Spinal cord (tissue), 10 donors: ENCODE measurements around the gene MGMT. TPM values are rescaled to one million over a fixed set of nuclear protein-coding genes. Genes with fewer than 3 reads are reported as not detected.

Source experiments
- DNase-seq, 6 donors: peaks; one replicate each; pipeline versions ENCODE4 v3.0.0 to v3.0.0-alpha.2; 2013 to 2015; ENCODE audit warnings: low spot score in 6 of 6, low read depth in 4 of 6
- H3K27ac ChIP-seq: one replicate; pipeline ENCODE4 v1.5.1; 2013; ENCODE audit warnings: low read depth, low read length, control low read depth
- H3K27me3 ChIP-seq: one replicate; pipeline ENCODE4 v1.6.1; 2013; ENCODE audit warnings: low read length; ENCODE audit not compliant: control insufficient read depth, insufficient read depth
- H3K36me3 ChIP-seq: one replicate; pipeline ENCODE4 v1.6.1; 2013; ENCODE audit warnings: low read length; ENCODE audit not compliant: control insufficient read depth, insufficient read depth
- H3K4me1 ChIP-seq: one replicate; pipeline ENCODE4 v1.6.1; 2013; ENCODE audit warnings: low read length; ENCODE audit not compliant: control insufficient read depth, insufficient read depth
- H3K4me3 ChIP-seq: one replicate; pipeline ENCODE4 v1.5.1; 2013; ENCODE audit warnings: low read depth, low read length, control low read depth
- H3K9me3 ChIP-seq: one replicate; pipeline ENCODE4 v1.6.1; 2013; ENCODE audit warnings: low read length; ENCODE audit not compliant: control insufficient read depth, insufficient read depth
- WGBS: methylation state at CpG from one replicate; pipeline ENCODE4 v1.1.5; 2013; ENCODE audit warnings: missing lambda C conversion rate; ENCODE audit not compliant: insufficient coverage; 5-methylcytosine and 5-hydroxymethylcytosine counted together
- polyA plus RNA-seq, 2 donors: library from polyadenylated mRNA; unstranded; fragments of 120-200 nt; gene quantifications; one replicate each; pipeline ENCODE4 v1.2.1, GENCODE V29; 2013; ENCODE audit not compliant: insufficient read length in 2 of 2
- total RNA-seq, 2 donors: library from RNA; depleted of rRNA in 1 of 2; stranded (reverse); fragments of 120-200 nt in 1 of 2; fragments of >200 nt in 1 of 2; gene quantifications; one replicate each; pipeline versions ENCODE4 v1.2.3 to v1.2.4, GENCODE V29; 2013 to 2014
- donor health status: healthy.

The MGMT gene
- total and polyA plus RNA-seq, 4 donors = 10.4 to 31.9 (median 13.7) TPM

GRCh38 chr10:129486805-129487204 is 19.8 kb downstream of the MGMT start:
- no peaks in the 10 kb centered on the region for H3K36me3 ChIP-seq
- no peak for DNase-seq
- no peak overlapping the region for H3K4me3 ChIP-seq
- no CpG with 5 or more reads among the region's 3 CpGs for WGBS
- no peaks in the 10 kb centered on the region for H3K4me1 ChIP-seq
- no peaks in the 10 kb centered on the region for H3K27me3 ChIP-seq
- H3K9me3 ChIP-seq = peaks cover 24% of the 10 kb centered on the region
- H3K27ac ChIP-seq = no peak overlapping the region

- no peak overlapping the region for H3K4me3 ChIP-seq
- no peak for DNase-seq
- no CpG with 5 or more reads among the region's 5 CpGs for WGBS
These were observed 24.2 kb downstream of the MGMT start for GRCh38 chr10:129491123-129491734.

DNA sequence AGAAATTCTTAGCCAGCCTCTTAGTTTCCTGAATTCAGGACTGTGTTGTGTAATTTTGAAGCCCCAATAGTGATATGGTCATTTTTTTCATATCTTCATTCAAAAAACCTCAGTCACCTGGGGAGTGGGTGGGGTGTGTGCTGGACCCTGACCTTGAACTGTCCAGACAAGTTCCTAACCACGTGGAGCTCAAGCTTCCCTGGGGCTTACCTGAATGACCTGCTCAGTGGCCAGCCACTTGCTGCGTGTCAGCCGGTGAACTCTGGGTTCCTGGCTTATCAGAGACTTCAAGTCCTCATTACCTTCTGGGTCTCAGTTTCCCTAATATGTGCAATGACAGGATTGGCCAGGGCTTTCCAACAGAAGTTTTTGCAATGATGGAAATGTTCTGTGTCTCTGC is 27.1 kb downstream of the MGMT start:
- Histone ChIP-seq H3K9me3 (peaks cover 19% of the 10 kb centered on the region), H3K27ac (no peak overlapping the region), H3K27me3 (no peaks in the 10 kb centered on the region), H3K4me1 (peaks cover 4% of the 10 kb centered on the region), H3K36me3 (no peaks in the 10 kb centered on the region), H3K4me3 (no peak overlapping the region)
- 90% methylated on average over 3 of the region's 3 CpGs for WGBS
- DNase-seq = no peak

More at GRCh38 chr10:129491123-129491734, 24.2 kb downstream of the MGMT start:
- no peaks in the 10 kb centered on the region for H3K36me3 ChIP-seq
- H3K27ac ChIP-seq = no peak overlapping the region
- peaks cover 4% of the 10 kb centered on the region for H3K4me1 ChIP-seq
- H3K9me3 ChIP-seq = peaks cover 16% of the 10 kb centered on the region
- H3K27me3 ChIP-seq = no peaks in the 10 kb centered on the region

DNA sequence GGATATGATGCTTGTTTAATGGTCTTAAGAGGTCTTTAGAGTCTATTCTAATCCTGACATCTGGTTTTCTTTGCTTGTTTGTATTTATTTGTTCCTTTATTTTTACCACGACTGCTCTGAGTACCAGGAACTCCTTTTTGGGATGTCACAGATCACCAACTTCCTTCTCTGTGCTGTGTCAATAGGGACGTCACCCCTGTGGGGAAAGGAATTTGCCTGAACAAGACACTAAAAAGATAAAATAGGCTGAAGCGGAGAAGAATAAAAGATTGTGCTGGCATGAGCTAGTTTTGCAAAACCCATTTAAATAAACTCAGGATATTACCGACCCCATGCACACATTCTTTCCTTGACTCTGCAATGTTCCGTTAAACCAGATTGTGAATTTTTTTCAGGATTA is 27.7 kb downstream of the MGMT start:
- H3K27ac ChIP-seq = no peak overlapping the region
- WGBS = no CpG with 5 or more reads among the region's 5 CpGs

GRCh38 chr10:129495256-129495655 is 28.2 kb downstream of the MGMT start:
- peaks cover 17% of the 10 kb centered on the region for H3K9me3 ChIP-seq
- H3K27ac ChIP-seq = no peak overlapping the region
- H3K4me3 ChIP-seq = no peak overlapping the region
- no peaks in the 10 kb centered on the region for H3K36me3 ChIP-seq
- peaks cover 4% of the 10 kb centered on the region for H3K4me1 ChIP-seq
- no peak for DNase-seq
- H3K27me3 ChIP-seq = no peaks in the 10 kb centered on the region
- WGBS = 63% methylated on average over 4 of the region's 6 CpGs

More for the DNA sequence above, 27.7 kb downstream of the MGMT start:
- no peak overlapping the region for H3K4me3 ChIP-seq
- H3K27me3 ChIP-seq = no peaks in the 10 kb centered on the region
- DNase-seq = peak in 1 of 6 donors; percentile 54
- H3K4me1 ChIP-seq = peaks cover 4% of the 10 kb centered on the region
- H3K9me3 ChIP-seq = peaks cover 19% of the 10 kb centered on the region
- no peaks in the 10 kb centered on the region for H3K36me3 ChIP-seq

- WGBS = 57% methylated on average over 5 of the region's 8 CpGs
These were observed 28.7 kb downstream of the MGMT start for GRCh38 chr10:129495698-129496097.

DNA sequence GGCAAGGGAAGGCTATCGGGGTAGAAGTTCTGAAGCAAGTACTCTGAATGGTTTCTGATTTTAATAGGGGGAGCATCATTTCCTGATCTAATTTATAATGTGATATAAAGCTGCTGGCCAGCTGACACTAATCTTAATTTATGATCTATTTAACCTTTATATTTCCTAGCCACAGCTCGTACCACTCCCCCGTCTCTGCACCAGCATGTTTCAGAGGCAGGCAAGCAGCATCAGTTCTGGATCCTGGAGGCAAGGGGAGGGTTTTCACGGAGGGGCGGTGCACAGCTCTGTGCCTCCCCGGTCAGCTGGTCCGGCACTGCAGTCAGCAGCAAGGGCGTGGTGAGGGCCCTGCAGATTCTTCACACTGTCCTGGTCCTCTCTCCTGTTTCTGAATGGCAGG is 30.0 kb downstream of the MGMT start:
- 88% methylated on average over 7 of the region's 8 CpGs for WGBS
- no peak overlapping the region for H3K4me3 ChIP-seq
- DNase-seq = no peak
- no peak overlapping the region for H3K27ac ChIP-seq
- no peaks in the 10 kb centered on the region for H3K27me3 ChIP-seq
- H3K4me1 ChIP-seq = peaks cover 4% of the 10 kb centered on the region
- H3K9me3 ChIP-seq = peaks cover 5% of the 10 kb centered on the region
- H3K36me3 ChIP-seq = no peaks in the 10 kb centered on the region

More at GRCh38 chr10:129495698-129496097, 28.7 kb downstream of the MGMT start:
- Histone ChIP-seq H3K9me3 (peaks cover 14% of the 10 kb centered on the region), H3K4me1 (peaks cover 4% of the 10 kb centered on the region), H3K27me3 (no peaks in the 10 kb centered on the region), H3K27ac (no peak overlapping the region), H3K36me3 (no peaks in the 10 kb centered on the region), H3K4me3 (no peak overlapping the region)
- DNase-seq = no peak

GRCh38 chr10:129498680-129499079 is 31.6 kb downstream of the MGMT start:
- 100% methylated on average over 1 of the region's 2 CpGs for WGBS
- H3K27me3 ChIP-seq = no peaks in the 10 kb centered on the region
- no peak overlapping the region for H3K4me3 ChIP-seq
- no peak for DNase-seq
- H3K4me1 ChIP-seq = peaks cover 4% of the 10 kb centered on the region
- H3K9me3 ChIP-seq = peaks cover 3% of the 10 kb centered on the region
- no peaks in the 10 kb centered on the region for H3K36me3 ChIP-seq
- no peak overlapping the region for H3K27ac ChIP-seq

DNA sequence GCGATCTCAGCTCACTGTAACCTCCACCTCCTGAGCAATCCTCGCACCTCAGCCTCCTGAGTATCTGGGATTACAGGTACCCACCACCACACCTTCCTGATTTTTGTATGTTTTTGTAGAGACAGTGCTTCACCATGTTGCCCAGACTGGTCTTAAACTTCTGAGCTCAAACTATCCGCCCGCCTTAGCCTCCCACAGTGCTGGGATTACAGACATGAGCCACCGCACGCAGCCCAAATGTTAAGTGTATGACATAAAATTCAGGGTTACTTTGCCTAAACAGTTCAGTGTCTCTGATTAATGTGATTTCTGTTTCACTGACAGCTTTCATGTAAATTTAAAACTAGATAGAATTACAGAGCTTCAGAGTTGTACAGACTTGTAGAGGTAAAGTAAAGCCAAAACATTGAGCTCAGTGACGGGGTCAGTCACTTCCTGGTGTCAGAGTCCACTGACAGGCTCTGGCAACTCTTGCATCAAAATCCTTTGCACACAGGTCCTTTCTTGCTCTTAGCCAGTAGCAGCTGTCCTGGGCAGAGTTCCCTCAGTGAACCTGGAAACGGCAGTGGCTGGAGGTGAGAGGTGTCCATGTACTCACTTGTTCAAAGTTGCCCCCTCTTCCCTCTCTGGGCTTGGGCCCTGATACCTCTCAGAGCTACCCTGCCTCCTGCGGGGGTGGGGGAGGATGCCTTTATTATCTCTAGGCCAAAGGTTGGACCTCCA is 33.7 kb downstream of the MGMT start:
- WGBS = 100% methylated on average over 2 of the region's 9 CpGs
- DNase-seq = no peak
- Histone ChIP-seq H3K9me3 (peaks cover 3% of the 10 kb centered on the region), H3K4me1 (peaks cover 3% of the 10 kb centered on the region), H3K4me3 (no peak overlapping the region), H3K27ac (no peak overlapping the region), H3K27me3 (no peaks in the 10 kb centered on the region), H3K36me3 (no peaks in the 10 kb centered on the region)
